Activated T-cell treated with anti-CD3 and anti-CD28 coated beads, Interleukin-2, amount 50 U/mL, for 1 hour (primary cell): ENCODE data around the gene HABP2.

ENCODE experiments used
- DNase-seq: peaks from one replicate; pipeline ENCODE4 v3.0.0-alpha.2; 2020

The HABP2 gene

DNA sequence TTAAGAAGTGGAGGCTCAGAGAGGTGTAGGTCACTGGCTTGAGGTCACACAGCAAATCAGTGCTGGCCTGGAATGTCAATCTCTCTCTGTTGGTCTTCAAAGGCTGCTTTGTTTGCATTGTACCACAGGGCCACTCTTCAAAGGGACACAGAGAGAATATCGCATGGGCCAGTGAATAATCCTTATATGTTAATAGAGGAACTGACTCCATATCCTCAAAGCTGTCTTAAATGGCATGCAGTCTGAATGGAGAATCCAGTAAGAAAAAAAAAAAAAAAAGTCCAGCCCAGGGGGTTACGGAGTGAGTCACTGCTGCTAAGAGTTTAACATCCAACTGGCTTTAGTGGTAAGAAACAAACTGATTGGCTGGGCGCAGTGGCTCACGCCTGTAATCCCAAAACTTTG is 56.9 kb downstream of the HABP2 start:
- DNase-seq, result no peak

- no peak for DNase-seq
These were observed 58.1 kb downstream of the HABP2 start for GRCh38 chr10:113610631-113611601.

- DNase-seq, result no peak
These were observed 59.3 kb downstream of the HABP2 start for GRCh38 chr10:113612154-113612553.

DNA sequence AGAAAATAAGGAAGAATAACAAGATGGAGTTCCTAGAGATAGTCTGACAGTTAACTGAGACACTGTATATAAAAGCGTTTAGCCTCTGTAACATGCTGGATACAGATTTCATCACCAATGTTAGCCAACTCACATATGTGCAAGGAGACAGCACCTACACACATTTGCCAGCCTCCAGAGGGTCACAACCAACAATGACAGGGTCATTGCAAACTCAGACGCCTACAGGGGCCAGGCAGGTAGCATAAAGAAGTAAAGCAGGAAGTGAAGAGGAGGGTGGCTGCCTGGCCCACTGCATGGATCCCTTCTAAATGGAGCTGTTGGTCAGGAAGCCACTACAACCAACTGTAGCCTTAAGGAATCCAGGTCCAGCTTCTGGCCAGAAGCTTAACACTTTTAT is 60.6 kb downstream of the HABP2 start:
- no peak for DNase-seq

GRCh38 chr10:113613977-113614690 is 61.3 kb downstream of the HABP2 start:
- no peak for DNase-seq

DNA sequence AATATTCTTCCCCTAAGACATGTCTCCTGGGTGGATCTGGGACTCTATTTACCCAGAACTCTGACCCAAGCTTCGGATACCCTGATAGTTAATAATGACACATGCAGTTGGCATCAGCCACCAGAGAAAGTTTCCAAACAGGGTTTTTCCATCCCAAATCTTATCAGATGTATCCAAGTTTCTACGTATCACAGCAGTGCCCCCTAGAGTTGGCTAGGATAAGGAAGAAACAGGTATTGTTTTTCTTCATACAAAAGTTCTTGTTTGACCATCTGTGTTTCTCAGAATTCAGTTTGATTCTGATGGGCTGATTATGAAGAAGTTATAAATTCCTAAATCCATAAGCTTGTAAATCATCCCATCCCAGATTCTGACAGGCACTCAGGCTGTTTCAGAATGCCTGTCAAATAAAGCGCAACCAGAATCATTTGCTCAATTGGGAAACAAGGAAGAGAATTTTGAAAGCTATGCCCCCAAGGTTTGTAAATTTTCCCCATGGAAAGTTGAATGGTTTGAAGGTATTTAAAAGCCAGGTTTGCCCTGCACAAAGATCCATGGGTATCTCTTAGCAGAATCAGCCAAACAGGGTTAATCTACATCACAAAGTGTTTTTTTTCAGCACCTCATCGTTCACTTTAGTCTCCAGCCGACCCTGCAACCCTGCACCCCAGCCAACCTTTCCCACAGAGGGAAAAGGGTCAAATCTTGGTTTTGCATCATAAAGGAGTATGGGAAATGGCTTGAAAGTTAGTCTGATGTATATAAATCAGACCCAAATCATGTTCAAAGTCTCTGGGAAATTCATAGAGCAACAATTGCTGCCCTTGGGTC is 63.6 kb downstream of the HABP2 start:
- no peak for DNase-seq

GRCh38 chr10:113617086-113617485 is 64.2 kb downstream of the HABP2 start:
- DNase-seq, result no peak

DNA sequence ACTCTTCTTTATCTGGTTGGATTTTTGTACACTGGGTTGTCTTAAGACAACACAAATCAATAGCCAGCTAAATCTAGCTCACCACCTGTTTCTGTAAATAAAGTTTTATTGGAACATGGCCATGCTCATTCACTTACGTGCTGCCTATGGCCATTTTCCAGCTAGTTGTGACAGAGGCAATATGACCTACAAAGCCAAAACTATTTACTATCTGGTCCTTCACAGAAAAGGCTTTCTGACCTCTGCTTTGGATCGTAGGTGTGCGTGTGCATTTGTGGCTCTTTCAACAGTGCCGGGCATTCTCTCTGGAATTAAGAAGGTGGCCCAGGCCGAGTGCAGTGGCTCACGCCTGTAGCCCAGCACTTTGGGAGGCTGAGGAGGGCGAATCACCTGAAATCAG is 65.5 kb downstream of the HABP2 start:
- no peak for DNase-seq

DNA sequence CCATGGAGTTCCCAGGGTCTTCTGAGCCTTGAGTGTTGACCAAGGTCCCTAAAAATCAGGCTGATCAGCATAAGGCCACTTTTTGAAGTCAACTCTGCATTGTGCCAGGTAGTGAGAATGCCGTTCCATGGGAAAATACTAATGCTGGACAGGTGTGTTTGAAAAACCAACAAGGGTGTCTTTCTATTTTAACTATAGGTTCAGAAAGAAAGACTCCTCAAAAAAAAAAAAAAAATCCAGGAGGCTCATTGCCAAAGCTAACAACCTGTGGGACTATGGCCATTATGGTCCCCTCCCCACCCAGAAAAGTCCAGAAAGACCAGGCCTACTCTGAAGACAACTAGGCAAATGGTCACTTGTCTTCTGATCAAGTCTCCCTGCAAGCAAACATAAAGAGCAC is 66.5 kb downstream of the HABP2 start:
- no peak for DNase-seq

GRCh38 chr10:113620511-113620910 is 67.7 kb downstream of the HABP2 start:
- DNase-seq, result no peak

DNA sequence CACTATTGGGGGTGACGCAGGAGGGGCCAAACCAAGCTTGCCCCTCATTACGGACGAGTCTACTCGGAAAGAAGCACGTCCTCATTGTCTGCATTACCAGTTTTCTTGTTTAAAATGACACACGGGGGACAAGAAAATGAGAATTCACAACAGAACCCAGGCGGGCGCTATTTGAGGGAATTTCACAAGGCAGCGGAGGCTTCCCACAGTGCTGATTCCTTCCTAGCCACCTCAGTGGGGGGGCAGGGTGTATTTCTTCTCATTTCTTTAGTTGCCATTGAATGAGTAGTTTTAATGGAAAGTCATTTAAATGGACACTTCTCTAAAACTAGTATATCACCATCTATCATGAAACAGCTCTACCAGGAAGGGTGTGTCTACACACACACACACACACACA is 68.1 kb downstream of the HABP2 start:
- no peak for DNase-seq

DNA sequence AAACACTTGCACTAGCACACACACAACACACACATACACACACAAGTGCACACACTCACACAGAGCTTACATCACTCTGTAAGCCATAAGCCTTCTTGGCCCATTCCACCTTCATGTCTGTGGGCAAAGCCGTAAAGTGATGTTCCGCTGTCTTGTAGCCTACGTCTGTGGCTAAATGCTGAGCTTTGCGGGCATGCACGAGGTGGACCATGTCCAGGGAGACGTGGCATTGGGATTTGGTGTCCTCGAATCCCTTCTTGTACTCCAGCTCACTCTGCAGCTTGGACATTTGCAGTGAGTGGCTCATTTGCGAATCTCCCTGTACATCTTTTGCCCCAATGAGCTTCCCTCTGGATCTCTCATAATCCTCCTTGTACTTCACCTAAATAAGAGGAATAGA is 68.9 kb downstream of the HABP2 start:
- no peak for DNase-seq

DNA sequence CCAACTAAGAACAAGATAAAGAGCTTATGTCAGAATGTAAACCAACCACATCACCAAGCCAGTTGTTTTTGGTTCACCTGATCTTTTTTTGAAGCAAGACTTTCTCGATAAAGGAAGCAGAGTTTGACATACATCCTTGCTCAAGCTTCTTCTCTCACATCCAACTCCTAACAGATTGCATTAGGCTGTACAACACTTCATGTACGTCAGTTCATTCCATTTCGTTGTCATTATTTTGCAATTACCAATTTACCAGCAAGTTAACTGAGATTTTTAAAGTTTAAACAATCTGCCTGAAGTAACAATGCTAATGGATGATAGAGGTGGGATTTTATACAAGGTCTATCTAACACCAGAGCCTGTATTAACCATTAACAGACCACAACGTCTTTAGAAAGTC is 70.0 kb downstream of the HABP2 start:
- DNase-seq, result no peak

GRCh38 chr10:113625461-113626186 is 72.8 kb downstream of the HABP2 start:
- DNase-seq, result no peak

GRCh38 chr10:113626809-113627355 is 74.0 kb downstream of the HABP2 start:
- no peak for DNase-seq

DNA sequence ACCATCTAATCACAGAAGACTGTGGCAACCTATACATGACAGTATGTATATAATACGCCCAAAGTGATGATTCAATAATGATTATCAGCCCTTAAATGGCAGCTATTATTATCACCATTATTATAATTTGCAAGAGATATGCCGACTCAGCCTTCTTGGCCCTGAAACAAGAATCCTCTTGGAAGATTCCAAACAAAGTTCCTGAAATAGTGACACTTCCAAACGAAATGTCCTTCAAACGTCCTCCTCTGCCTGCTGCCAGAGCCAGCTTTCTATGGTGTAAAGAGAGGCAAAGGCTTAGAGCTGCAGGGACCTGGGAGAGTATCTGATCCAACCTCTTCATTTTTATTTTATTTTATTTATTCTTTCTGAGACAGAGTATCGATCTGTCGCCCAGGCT is 75.0 kb downstream of the HABP2 start:
- DNase-seq, result no peak

GRCh38 chr10:113628607-113629153 is 75.8 kb downstream of the HABP2 start:
- no peak for DNase-seq

GRCh38 chr10:113630929-113631533 is 78.2 kb downstream of the HABP2 start:
- DNase-seq, result no peak

DNA sequence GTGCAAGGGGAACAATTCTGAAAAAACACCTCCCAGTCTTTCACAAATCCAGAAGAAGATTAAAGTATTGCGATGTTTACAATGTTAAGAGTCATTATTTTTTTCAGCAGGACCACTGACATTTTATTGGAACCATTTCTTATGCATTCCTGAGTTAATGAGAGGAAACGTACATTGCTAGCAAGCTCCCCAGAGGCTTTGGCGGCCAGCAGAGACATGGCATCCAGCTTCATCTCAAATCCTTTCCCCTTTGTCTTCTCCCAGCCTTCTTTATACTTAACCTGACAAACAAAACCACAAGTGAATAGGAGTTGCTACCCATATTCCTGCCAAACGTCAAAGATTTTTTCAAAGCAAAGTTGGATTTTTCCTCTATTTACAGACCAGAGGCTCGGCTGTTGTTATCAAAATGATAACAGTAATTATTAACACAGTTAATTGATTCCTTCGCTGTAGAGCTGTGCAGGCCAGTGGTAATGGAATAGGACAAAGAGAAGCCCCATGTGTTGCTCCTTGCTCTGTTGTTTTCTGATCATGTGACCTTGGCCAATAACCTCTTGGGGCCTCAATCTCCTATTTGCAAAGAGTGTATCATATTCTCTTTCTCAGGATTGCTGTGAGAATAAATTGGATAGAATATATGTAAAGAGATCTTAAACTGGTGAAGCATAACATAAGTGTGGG is 79.0 kb downstream of the HABP2 start:
- no peak for DNase-seq
